Retinal pigment epithelial cell (primary cell): ENCODE results near the gene GATAD1.

Source experiments
- DNase-seq: peaks from one replicate; pipeline ENCODE4 v3.0.0-alpha.2; 2010; ENCODE audit warnings: low read depth
- H3K4me3 ChIP-seq: 2 replicates; pipeline ENCODE4 v1.5.1; 2011; ENCODE audit warnings: mild to moderate bottlenecking, low read length, control low read depth, moderate library complexity
- TF ChIP-seq, protein P1 (sequence below): conservative IDR thresholded peaks from 2 replicates; pipeline ENCODE4 v1.5.1; 2011; ENCODE audit warnings: low read depth, low read length, control low read depth, inconsistent platforms

The GATAD1 gene

GRCh38 chr7:92422926-92423325, 24.4 kb upstream of the GATAD1 start:
- TF ChIP-seq, protein P1, sequence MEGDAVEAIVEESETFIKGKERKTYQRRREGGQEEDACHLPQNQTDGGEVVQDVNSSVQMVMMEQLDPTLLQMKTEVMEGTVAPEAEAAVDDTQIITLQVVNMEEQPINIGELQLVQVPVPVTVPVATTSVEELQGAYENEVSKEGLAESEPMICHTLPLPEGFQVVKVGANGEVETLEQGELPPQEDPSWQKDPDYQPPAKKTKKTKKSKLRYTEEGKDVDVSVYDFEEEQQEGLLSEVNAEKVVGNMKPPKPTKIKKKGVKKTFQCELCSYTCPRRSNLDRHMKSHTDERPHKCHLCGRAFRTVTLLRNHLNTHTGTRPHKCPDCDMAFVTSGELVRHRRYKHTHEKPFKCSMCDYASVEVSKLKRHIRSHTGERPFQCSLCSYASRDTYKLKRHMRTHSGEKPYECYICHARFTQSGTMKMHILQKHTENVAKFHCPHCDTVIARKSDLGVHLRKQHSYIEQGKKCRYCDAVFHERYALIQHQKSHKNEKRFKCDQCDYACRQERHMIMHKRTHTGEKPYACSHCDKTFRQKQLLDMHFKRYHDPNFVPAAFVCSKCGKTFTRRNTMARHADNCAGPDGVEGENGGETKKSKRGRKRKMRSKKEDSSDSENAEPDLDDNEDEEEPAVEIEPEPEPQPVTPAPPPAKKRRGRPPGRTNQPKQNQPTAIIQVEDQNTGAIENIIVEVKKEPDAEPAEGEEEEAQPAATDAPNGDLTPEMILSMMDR, result no peak
- no peak for DNase-seq
- no peak overlapping the region for H3K4me3 ChIP-seq

- no peak overlapping the region for H3K4me3 ChIP-seq
- TF ChIP-seq, protein P1, result no peak
These were observed 23.6 kb upstream of the GATAD1 start for GRCh38 chr7:92423710-92424131.

GRCh38 chr7:92425311-92425947, 21.9 kb upstream of the GATAD1 start:
- TF ChIP-seq, protein P1, result no peak
- no peak overlapping the region for H3K4me3 ChIP-seq
- DNase-seq, result no peak

More at GRCh38 chr7:92423710-92424131, 23.6 kb upstream of the GATAD1 start:
- no peak for DNase-seq

DNA sequence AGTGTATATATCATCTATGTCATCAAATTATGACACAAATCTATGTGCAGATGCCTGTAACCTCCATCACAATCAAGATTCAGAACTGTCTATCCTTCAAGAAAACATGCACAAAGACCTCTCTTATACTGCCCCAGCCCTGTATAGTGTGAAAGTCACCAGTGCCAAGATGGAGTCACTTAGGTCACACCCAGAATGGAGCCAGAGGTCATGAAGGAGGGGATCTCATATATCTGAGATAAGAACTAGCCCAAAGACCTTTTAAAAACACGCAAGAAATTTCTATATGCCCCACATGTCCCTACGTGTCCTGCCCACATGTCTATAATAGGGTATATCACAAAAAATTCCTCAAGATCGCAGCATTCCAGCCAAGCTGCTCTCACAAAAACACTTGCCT, 20.1 kb upstream of the GATAD1 start:
- TF ChIP-seq, protein P1, result no peak
- no peak for DNase-seq
- no peak overlapping the region for H3K4me3 ChIP-seq

GRCh38 chr7:92432299-92432946, 14.9 kb upstream of the GATAD1 start:
- TF ChIP-seq, protein P1, result no peak
- DNase-seq, result no peak
- H3K4me3 ChIP-seq, result no peak overlapping the region

DNA sequence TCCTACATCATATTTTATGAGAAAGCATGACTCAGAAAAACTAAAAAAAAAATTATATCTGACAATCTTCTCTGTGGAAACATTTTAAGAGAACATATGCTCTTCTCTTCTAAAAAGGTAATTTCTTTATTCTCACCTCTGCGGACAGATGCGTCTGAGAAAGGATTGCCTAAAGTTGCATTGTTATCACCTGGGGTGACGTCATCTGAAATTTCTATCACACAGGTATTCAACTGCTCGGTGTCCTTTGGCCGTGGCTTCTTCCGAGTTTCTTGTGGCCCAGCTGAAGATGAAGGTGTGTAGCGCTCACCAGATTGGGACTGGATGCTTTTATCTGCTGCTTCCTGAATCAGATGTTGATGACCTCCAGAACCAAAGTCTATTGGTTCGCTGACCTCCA, 14.3 kb upstream of the GATAD1 start:
- no peak overlapping the region for H3K4me3 ChIP-seq
- DNase-seq, result no peak
- TF ChIP-seq, protein P1, result no peak

- H3K4me3 ChIP-seq, result no peak overlapping the region
- TF ChIP-seq, protein P1, result no peak
- no peak for DNase-seq
These were observed 11.7 kb upstream of the GATAD1 start for GRCh38 chr7:92435542-92435941.
